ENCODE measurements around the gene UCN. TPM values are rescaled to one million over a fixed set of nuclear protein-coding genes. Genes with fewer than 3 reads are reported as not detected.
A peak's percentile ranks its signal among the peaks of the same experiment; 100 is the strongest.
"Not testable (repeated sequence)": the region's sequence is repeated elsewhere in the genome, so short reads cannot be mapped to it uniquely, and the experiment has no call there.

UCN gene
- total RNA-seq, 2 donors from 2014 or later, result 2.9 TPM; not detected in 1

DNA sequence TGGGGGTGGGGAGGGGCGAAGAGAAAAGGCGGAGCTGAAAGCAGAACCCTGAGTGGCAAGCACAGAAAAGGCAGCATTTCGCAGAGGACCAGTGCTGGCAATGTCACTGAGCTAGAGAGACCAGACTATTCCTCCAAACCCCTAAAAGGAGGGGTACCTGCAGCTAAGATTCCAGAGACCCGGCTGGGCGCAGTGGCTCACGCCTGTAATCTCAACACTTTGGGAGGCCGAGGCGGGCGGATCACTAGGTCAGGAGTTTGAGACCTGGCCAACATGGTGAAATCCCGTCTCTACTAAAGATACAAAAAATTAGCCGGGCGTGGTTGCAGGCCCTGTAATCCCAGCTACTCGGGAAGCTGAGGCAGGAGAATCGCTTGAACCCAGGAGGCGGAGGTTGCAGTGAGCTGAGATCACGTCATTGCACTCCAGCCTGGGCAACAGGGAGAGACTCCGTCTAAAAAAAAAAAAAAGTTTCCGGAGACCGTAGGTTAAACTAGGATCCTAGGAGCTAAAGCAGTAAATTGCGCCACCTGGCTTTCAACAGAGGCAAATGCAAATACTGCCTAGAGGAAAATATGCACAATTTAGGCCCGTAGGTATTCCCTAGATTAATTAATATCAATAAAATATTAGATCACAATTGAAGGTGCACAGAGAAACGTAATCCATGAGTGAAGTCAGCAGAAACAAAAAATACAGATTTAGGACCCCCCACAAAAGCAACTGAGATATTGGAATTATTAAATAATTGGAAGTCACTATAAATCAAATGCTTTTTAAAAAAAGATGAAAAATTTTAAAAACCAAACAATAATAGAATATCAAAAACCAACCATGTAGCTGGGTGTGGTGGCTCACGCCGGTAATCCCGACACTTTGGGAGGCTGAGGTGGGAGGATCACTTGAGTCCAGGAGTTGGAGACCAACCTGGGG is 4.9 kb downstream of the UCN start:
- Histone ChIP-seq H3K4me3 (no peak overlapping the region), H3K9me3 (no peaks in the 10 kb centered on the region), H3K36me3 (replicated peaks in 1 of 2; ENCODE audit: insufficient read depth in 1 of 2, low read depth in 2 of 2) (no peaks in the 10 kb centered on the region), H3K4me1 (peaks cover 28% of the 10 kb centered on the region), H3K27me3 (peaks cover 0 to 19% of the 10 kb centered on the region in 2 donors), H3K27ac (peak overlapping the region in 1 of 4 donors; percentile 12)
- ATAC-seq (peak; percentile 88), DNase-seq (peak; percentile 56 to 78 (median 70))
- TF ChIP-seq, protein P1, sequence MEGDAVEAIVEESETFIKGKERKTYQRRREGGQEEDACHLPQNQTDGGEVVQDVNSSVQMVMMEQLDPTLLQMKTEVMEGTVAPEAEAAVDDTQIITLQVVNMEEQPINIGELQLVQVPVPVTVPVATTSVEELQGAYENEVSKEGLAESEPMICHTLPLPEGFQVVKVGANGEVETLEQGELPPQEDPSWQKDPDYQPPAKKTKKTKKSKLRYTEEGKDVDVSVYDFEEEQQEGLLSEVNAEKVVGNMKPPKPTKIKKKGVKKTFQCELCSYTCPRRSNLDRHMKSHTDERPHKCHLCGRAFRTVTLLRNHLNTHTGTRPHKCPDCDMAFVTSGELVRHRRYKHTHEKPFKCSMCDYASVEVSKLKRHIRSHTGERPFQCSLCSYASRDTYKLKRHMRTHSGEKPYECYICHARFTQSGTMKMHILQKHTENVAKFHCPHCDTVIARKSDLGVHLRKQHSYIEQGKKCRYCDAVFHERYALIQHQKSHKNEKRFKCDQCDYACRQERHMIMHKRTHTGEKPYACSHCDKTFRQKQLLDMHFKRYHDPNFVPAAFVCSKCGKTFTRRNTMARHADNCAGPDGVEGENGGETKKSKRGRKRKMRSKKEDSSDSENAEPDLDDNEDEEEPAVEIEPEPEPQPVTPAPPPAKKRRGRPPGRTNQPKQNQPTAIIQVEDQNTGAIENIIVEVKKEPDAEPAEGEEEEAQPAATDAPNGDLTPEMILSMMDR (IDR thresholded peaks at IDR 0.05), result peak; percentile 42 to 96 (median 92)
- TF ChIP-seq POLR2A (IDR thresholded peaks at IDR 0.05), result peak in 1 of 3 donors; percentile 18
- whole genome bisulfite sequencing, 2 donors, result 14 to 16% methylated on average over 24 to 25 of the region's 25 CpGs
- intact Hi-C loops (cut with DNase I), result loop anchor here (10.0 kb wide), 1 partner anchor 209 kb away; no protein-coding TSS in a partner anchor

DNA sequence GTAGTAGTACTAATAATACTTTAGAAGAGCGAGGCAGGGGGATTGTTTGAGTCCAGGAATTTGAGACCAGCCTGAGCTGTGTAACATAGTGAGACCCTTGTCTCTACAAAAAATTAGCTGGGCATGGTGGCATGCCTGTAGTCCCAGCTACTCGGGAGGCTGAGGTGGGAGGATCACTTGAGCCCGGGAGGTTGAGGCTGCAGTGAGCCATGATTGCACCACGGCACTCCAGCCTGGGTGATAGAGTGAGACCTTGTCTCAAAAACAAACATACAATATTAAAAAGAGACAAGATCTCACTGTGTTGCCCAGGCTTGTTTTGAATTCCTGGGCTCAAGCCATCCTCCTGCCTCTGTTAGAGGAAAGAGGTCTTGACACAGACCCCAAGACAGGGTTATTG is 7.6 kb downstream of the UCN start:
- H3K27ac ChIP-seq; H3K4me3 ChIP-seq; DNase-seq; H3K9me3 ChIP-seq; H3K27me3 ChIP-seq; ATAC-seq; H3K36me3 ChIP-seq (replicated peaks in 1 of 2; ENCODE audit: insufficient read depth in 1 of 2, low read depth in 2 of 2); H3K4me1 ChIP-seq: not testable (repeated sequence)
- WGBS, 2 donors, result 67 to 70% methylated on average over 4 of the region's 4 CpGs
- intact Hi-C loops (cut with DNase I), result loop anchor here (10.0 kb wide), 1 partner anchor 206 kb away; no protein-coding TSS in a partner anchor

DNA sequence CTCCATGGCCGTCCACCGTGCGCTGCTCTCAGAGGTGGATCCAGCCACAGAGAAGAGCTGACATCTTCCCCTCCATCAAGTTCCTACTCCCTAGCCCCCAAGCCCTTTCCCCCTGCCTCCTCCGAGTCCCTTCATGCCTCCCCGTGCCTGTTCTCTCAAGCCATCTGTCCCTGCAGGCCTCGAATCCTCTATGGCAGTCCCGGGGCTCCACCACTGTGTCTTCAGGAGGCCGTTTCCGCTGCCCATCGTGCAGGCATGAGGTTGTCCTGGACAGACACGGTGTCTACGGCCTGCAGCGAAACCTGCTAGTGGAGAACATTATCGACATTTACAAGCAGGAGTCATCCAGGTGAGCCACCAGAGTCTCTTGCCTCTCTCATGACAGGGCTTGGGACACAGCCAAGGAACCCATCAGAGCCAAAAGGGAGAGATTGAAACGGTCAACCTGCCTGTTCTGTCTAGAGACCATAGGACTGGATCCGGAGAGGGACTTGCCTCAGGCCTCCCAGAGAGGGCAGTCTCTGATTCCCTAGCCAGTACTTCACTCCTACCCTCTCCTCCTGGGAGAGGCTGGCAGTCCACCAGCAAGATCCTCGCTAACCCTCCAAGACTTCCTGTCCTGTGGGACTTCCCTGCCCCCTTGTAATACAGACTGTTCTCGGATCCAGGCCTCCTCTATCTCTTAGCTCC is 9.7 kb downstream of the UCN start:
- intact Hi-C loops (cut with DNase I), result no loop called here

DNA sequence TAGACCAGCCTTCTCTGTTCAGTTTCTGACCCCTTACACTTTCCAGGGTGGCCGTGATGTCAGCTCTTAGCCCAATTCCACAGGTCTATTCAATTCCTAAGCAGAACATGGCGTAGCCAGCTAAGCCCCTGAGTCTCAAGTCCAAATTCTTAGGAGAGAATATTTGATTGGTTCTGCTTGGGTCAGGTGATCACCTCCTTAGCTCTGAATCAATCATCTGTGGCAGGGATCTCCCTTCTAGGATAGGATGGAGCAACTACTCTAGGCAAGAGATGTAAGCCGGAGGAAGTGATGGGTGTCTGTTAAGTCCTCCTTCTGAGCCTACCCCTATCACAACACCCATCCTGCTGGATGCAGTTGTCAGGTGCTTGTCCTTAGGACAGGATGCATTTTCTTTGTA is 11.1 kb downstream of the UCN start:
- H3K4me3 ChIP-seq, result no peak overlapping the region
- no peak for ATAC-seq
- whole genome bisulfite sequencing, 2 donors, result 59 to 64% methylated on average over 3 of the region's 3 CpGs
- intact Hi-C loops (cut with DNase I), result no loop called here
- no peaks in the 10 kb centered on the region for H3K27me3 ChIP-seq
- TF ChIP-seq, protein P1 (IDR thresholded peaks at IDR 0.05), result no peak
- no peak for TF ChIP-seq POLR2A (IDR thresholded peaks at IDR 0.05)
- H3K36me3 ChIP-seq (replicated peaks in 1 of 2; ENCODE audit: insufficient read depth in 1 of 2, low read depth in 2 of 2), result no peaks in the 10 kb centered on the region
- H3K9me3 ChIP-seq, result no peaks in the 10 kb centered on the region
- no peak for DNase-seq
- H3K4me1 ChIP-seq, result peaks cover 10% of the 10 kb centered on the region
- no peak overlapping the region for H3K27ac ChIP-seq

More for the DNA sequence above, 9.7 kb downstream of the UCN start:
- ATAC-seq (no peak), DNase-seq (no peak)
- Histone ChIP-seq H3K4me1 (peaks cover 6% of the 10 kb centered on the region), H3K27me3 (no peaks in the 10 kb centered on the region), H3K27ac (no peak overlapping the region), H3K4me3 (no peak overlapping the region), H3K9me3 (no peaks in the 10 kb centered on the region), H3K36me3 (replicated peaks in 1 of 2; ENCODE audit: insufficient read depth in 1 of 2, low read depth in 2 of 2) (no peaks in the 10 kb centered on the region)
- no peak for TF ChIP-seq POLR2A (IDR thresholded peaks at IDR 0.05)
- TF ChIP-seq, protein P1 (IDR thresholded peaks at IDR 0.05), result no peak
- 77% methylated on average over 14 to 18 of the region's 18 CpGs for WGBS, 2 donors

DNA sequence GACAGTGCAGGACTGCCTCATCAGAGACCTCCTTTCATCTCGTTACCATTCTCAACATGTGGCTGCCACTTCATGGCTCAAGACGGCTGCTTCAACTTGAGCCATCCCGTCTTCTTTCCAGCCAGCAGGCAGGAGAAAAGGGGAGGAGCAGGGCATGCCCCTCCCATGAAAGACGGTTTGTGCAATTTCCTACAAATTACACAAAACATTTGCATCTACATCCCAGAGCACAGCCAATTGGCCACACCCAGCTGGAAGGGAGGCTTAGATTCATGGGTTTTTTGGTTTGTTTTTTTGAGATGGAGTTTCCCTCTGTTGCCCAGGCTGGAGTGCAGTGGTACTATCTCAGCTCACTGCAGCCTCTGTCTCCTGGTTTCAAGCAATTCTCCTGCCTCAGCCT is 11.8 kb downstream of the UCN start:
- H3K36me3 ChIP-seq (replicated peaks in 1 of 2; ENCODE audit: insufficient read depth in 1 of 2, low read depth in 2 of 2), result no peaks in the 10 kb centered on the region
- TF ChIP-seq, protein P1 (IDR thresholded peaks at IDR 0.05), result no peak
- TF ChIP-seq POLR2A (IDR thresholded peaks at IDR 0.05), result no peak
- DNase-seq (no peak), ATAC-seq (no peak)
- peaks cover 10% of the 10 kb centered on the region for H3K4me1 ChIP-seq
- 46 to 55% methylated on average over 4 of the region's 4 CpGs for WGBS, 2 donors
- H3K4me3 ChIP-seq, result no peak overlapping the region
- no peaks in the 10 kb centered on the region for H3K9me3 ChIP-seq
- intact Hi-C loops (cut with DNase I), result no loop called here
- no peaks in the 10 kb centered on the region for H3K27me3 ChIP-seq
- no peak overlapping the region for H3K27ac ChIP-seq
